Measurements from ENCODE around the gene EDA2R. TPM values are rescaled to one million over a fixed set of nuclear protein-coding genes. Genes with fewer than 3 reads are reported as not detected.

Gene EDA2R, protein sequence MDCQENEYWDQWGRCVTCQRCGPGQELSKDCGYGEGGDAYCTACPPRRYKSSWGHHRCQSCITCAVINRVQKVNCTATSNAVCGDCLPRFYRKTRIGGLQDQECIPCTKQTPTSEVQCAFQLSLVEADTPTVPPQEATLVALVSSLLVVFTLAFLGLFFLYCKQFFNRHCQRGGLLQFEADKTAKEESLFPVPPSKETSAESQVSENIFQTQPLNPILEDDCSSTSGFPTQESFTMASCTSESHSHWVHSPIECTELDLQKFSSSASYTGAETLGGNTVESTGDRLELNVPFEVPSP
- 1 to 10 TPM; 2.2 to 7.0 (median 6.2) TPM for total RNA-seq

- TF ChIP-seq CTCF (IDR thresholded peaks at IDR 0.05) (no peak), POLR2AphosphoS5 (IDR thresholded peaks at IDR 0.05) (no peak), POLR2A (IDR thresholded peaks at IDR 0.05) (no peak)
- H3K4me1 ChIP-seq, result no peaks in the 10 kb centered on the region
- H3K27ac ChIP-seq, result peak within 1 kb of the TSS; percentile 52 to 87
- H3K4me3 ChIP-seq, result peak within 1 kb of the TSS; percentile 36 to 66 (median 53)
- DNase-seq (ENCODE audit: low spot score in 2 of 2), result peak in 1 of 2 donors; percentile 29
- H3K36me3 ChIP-seq, result no peaks in the 10 kb centered on the region
- H3K9me3 ChIP-seq, result no peaks in the 10 kb centered on the region
- H3K27me3 ChIP-seq, result peaks cover 0 to 26% of the 10 kb centered on the region in 2 donors
- intact Hi-C loops (cut with DNase I; ENCODE audit: low total_unique reads), result no loop called here
Measured at GRCh38 chrX:66638591-66639500, at the start of gene EDA2R. Gene EDA2R, minus strand, starts transcription at chrX:66639078. Its CDS starts 23,058 bp downstream, at chrX:66616020.

DNA sequence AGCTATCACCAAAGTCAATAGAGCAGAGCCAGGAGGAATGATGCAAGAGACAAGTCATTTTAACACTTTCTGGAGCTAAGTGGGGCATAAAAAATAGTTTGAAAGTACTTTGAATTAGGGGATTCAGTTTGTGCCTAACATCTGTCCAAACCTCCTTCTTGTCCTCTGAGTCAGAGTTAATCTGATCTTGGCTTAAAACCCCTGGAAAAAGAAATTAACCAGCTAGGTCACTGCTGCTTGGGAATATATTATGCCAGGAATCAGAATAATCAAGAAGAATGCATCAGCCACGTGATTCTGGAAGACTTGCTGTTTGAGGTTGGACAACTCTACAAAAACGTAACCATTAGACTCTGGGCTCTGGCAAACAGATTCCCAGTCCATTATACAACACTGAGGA, 45.3 kb upstream of the EDA2R start:
- Histone ChIP-seq H3K27me3 (peaks cover 0 to 6% of the 10 kb centered on the region in 2 donors), H3K4me1 (no peaks in the 10 kb centered on the region), H3K27ac (no peak overlapping the region), H3K9me3 (peaks cover 0 to 6% of the 10 kb centered on the region in 2 donors), H3K36me3 (no peaks in the 10 kb centered on the region), H3K4me3 (no peak overlapping the region)
- DNase-seq (ENCODE audit: low spot score in 2 of 2), result no peak
- TF ChIP-seq POLR2A (IDR thresholded peaks at IDR 0.05), result no peak
- no peak for TF ChIP-seq CTCF (IDR thresholded peaks at IDR 0.05)
- TF ChIP-seq POLR2AphosphoS5 (IDR thresholded peaks at IDR 0.05), result no peak
- intact Hi-C loops (cut with DNase I; ENCODE audit: low total_unique reads), result no loop called here

GRCh38 chrX:66680451-66680850, 41.6 kb upstream of the EDA2R start:
- Histone ChIP-seq H3K4me3 (no peak overlapping the region), H3K27ac (no peak overlapping the region), H3K4me1 (no peaks in the 10 kb centered on the region), H3K9me3 (no peaks in the 10 kb centered on the region), H3K27me3 (peaks cover 0 to 13% of the 10 kb centered on the region in 2 donors), H3K36me3 (no peaks in the 10 kb centered on the region)
- intact Hi-C loops (cut with DNase I; ENCODE audit: low total_unique reads), result no loop called here
- no peak for DNase-seq (ENCODE audit: low spot score in 2 of 2)
- TF ChIP-seq CTCF (IDR thresholded peaks at IDR 0.05) (no peak), POLR2AphosphoS5 (IDR thresholded peaks at IDR 0.05) (no peak), POLR2A (IDR thresholded peaks at IDR 0.05) (no peak)

GRCh38 chrX:66677430-66677829, 38.6 kb upstream of the EDA2R start:
- Histone ChIP-seq H3K4me1 (no peaks in the 10 kb centered on the region), H3K27me3 (peaks cover 0 to 18% of the 10 kb centered on the region in 2 donors), H3K36me3 (no peaks in the 10 kb centered on the region), H3K9me3 (peaks cover 0 to 2% of the 10 kb centered on the region in 2 donors), H3K27ac (peak overlapping the region in 1 of 2 donors; percentile 48), H3K4me3 (no peak overlapping the region)
- no peak for DNase-seq (ENCODE audit: low spot score in 2 of 2)
- TF ChIP-seq POLR2A (IDR thresholded peaks at IDR 0.05) (no peak), CTCF (IDR thresholded peaks at IDR 0.05) (no peak), POLR2AphosphoS5 (IDR thresholded peaks at IDR 0.05) (no peak)
- intact Hi-C loops (cut with DNase I; ENCODE audit: low total_unique reads), result no loop called here

Measured in breast epithelium (tissue), 4 donors.